Fibroblast of skin of left biceps (primary cell): ENCODE measurements around the gene MAST4.

Experiments
- DNase-seq, 2 experiments: peaks; one replicate each; pipeline ENCODE4 v3.0.0-alpha.2; 2013; ENCODE audit warnings: low read depth in 2 of 2

MAST4 gene

DNA sequence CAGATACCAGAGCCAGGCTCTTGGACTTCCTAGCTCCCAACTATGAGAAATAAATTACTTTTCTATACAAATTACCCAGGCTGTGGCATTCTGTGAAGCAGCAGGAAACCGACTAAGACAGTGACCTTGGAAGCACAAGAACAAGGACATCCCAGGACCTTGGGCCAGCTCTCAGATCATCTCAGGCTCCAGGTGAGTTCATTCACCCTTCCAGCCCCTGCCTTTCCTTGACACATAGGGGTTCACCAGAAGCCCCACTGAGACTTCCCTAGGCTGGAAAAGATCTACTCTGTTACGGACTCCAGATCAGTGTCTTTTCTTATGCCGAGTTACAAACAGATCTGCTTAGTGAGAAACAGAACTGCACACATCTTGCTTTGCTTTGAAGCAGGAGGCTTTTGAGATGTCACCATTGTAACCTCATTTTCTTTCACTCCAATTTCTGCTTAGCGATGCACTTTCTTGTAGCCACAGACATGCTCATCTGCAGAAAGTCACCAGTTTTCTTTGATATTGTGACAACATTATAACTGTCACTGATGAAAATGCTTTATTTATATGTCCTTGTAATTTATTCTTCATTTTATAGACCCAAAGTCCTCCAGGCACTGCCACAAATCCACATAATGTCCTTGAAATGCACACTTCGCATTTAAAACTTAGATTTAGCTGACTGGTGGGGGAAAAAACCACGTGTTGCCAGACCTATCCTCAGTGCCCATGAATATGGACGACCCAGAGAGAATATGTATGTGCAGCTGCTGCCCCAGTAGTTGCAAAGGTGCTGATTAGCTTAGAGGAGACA lies 592.3 kb downstream of the MAST4 start:
- no peak for DNase-seq

- DNase-seq, result no peak
These were observed 592.8 kb downstream of the MAST4 start for GRCh38 chr5:67189079-67189354.

DNA sequence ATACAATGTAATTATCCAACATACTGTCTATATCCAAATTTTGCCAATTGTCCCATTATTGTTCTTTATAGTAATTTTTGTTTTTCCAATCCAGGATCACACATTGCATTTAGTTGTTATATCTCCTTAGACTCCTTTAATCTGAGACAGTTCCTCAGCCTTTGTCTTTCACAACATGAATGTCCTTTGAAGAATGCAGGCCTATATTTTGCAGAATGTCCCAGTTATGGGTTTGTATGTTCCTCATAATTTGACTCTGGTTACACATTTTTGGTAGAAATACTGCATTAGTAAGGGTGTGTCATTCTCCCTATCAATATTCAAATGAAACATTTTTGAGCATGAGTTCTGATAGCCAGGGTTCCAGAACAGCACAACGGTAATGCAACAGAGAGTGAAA lies 593.7 kb downstream of the MAST4 start:
- DNase-seq, result no peak

DNA sequence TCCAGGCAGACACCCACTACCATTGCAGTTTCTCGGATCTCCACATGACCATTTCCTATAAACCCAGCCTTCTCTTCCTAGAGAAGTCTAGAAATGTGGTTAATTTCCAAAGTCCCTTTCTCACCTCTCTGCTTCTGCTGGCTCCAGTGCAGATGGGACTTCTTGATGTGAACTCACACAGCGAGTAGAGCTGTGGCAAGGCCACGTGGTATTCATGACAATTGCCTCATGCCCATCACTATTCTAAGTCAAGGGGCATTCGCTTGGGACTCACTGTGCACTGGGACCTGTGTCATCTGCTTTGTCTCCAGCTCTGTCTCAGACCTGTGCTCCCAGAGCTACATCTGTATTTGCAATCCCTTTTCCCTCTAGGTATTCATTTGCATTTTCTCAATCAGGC lies 594.2 kb downstream of the MAST4 start:
- DNase-seq, result no peak

GRCh38 chr5:67190861-67191260 lies 594.7 kb downstream of the MAST4 start:
- no peak for DNase-seq

- no peak for DNase-seq
These were observed 596.7 kb downstream of the MAST4 start for GRCh38 chr5:67192719-67193438.

- DNase-seq, result no peak
These were observed 597.2 kb downstream of the MAST4 start for GRCh38 chr5:67193439-67193807.

GRCh38 chr5:67194166-67194565 lies 598.0 kb downstream of the MAST4 start:
- no peak for DNase-seq

DNA sequence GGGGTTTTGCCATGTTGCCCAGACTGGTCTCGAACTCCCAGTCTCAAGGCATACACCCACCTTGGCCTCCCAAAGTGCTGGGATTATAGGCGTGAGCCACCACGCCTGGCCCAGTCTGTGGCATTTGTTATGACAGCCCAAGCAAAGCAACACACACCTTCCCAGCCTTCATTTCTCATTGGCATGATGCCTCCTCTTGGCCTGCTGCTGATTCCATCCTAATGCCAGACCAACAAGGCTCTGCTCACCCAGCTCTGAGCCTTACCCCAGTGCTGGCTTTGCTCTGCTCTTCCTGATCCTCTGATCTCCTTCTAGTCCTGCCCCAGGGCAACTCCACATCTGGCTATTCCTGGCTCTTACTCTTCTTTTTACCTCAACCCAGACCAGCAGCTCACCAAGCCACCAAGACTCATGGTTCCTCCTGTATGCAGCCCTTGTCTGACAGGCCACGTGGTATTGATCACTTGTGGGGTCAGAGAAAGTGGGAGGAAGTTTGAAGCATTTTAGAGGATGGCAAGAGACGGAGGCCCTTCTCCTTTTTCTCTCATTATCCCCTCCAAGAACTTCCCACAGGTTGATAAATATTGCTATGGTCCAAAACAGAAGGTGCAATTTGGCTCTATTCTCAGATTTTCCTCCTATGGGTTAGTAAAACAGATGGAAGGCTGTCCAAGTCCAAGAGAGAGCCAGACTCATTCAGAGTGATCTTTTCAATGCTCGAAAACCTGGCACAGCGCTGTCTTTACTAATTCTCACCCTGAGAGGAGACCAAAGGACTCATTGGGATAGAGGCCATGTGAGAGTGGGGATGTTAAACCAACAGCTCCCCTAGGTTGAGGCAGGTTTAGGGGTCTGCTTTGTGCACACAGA lies 599.4 kb downstream of the MAST4 start:
- no peak for DNase-seq

DNA sequence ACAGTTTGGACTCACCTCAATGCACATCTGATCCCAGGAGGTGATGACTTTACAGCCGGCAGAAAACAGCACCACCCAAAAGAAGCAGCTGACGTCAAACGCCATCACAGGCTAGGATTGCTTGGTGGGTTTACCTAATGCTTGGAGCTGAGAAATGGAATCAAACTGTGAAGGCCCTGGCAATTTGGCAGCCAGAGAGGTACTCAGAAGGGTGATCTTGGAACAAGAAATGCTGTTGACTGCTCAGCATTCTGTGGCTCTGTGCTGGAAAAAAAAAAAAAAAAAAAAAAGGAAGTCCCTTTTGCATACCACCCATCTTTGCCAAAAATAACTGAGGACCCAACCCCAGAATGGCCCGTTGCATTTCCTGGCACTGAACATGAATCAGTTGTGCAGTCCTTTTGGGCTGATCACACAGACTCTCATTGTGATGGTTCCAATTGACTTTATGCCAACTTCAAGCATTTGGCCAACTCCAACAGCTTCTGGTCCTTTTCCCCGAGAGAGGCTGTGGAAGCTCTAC lies 600.4 kb downstream of the MAST4 start, which contains the start of gene CD180:
Gene CD180, minus strand, starts transcription at position 263 of the 523 bp plus-strand sequence. Its CDS starts 158 bp downstream, at position 105.
- DNase-seq, result no peak

DNA sequence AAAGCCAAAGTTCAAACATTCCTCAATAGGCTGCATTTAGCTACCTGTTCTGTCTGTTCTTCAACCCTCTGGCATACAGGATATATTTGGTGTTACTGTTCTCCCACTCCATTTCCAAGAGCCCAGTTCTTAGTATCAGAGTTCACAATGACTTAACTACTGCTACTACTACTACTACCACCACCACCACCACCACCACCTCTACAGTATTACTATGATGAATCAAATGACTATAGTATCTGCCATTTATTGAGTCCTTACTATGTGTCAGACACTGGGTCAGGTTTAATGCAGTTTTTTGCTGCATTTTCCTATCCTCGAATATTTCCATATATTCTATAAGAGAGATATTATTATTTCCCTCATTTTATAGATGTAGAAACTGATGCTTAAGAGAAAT lies 601.3 kb downstream of the MAST4 start:
- no peak for DNase-seq

DNA sequence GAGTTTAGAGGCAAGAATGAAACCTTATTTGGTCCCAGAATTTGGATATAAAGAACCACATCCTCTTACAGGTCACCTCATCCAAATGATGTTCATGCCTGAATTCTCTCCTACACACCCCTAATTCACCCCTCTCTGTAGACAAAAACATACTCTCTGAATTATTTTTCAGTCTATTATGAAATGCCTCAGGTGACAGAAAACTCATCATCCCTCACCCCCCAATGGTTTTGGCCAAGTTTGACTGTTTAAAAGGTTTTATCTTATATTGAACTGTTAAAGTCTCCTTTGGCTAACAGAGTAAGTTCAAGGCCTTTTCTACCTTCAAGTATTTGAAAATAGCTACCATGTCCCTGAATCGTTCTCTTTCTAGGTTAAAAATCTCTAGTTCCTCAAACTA lies 602.7 kb downstream of the MAST4 start:
- no peak for DNase-seq

GRCh38 chr5:67199859-67200258 lies 603.7 kb downstream of the MAST4 start:
- no peak for DNase-seq

DNA sequence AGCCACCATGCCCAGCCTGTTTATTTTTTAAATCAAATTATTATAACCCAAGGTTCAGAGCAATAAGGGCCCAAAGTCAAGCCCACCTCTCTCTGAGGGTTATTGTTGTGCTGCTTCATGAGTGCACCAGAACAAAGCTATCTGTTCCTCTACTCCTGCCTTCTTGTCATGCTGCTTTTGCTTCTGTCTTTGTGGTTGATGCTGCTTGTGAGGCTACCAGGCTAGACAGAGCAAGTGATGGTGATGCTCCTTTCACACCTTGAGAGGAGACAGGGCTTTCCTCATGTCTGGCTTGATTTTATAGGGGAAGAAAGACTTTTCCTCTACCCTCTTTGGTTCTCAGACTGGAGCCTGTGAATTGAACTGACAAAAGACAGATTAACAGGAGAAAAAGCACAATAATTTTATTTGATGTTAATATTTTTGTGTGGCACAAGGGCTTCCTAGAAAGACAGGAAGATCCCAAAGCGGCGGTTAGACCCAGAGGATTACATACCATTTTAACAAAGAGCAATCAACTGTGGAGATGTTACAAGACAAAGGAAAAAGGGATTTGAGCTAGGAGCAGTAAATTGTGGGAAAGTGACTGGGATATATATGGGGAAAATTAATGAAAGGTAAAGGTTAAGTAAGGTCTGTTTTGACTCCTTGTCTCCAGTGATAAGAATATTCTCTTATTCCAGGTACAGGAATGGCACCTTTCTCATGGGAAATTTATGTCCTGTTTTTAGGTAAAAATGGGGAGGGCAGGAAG lies 604.8 kb downstream of the MAST4 start:
- DNase-seq, result no peak

DNA sequence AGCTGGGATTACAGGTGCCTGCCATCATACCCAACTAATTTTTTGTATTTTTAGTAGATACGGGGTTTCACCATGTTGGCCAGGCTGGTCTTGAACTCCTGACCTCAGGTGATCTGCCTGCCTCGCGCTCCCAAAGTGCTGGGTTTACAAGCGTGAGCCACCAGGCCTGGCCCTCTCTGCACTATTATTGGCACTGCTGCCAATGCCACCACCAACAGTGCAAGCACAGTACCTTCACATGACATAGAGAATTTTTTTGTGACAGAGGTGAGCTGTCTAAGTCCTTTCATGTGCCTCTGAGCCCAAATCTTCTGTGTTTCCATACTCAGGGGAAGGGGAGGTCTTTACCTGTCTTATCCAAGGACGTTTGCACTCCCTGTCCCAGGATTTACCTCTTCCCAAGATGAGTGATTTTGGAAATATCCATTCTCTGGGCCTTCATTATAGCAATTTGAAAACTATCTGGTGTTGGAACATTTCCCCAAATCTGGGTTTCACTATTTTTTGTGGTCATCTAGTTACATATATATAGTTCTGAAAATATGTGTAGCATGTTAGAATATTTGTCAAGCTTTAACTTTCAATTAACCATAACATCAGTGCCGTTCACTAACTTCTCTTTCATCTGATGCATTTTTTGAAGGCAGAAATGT lies 605.8 kb downstream of the MAST4 start:
- no peak for DNase-seq

DNA sequence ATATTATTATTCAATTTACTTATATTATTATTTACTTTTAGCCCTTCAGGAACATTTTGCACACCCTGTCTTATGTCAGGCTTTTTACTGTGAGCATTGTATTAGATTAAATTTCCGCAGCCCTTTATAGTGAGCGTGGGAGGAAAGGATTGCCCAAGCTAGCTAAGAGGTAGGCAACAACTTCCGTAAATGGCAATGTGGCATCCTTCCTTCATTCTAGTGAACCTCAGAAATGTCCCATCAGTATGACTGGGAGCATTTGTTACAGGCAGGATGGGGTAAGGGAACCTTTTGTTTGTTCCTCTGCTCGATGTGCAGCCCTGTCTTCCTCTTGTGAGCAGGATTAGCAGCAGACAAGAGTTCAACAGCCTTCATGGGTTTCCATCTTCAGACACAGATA lies 606.6 kb downstream of the MAST4 start:
- DNase-seq, result no peak

DNA sequence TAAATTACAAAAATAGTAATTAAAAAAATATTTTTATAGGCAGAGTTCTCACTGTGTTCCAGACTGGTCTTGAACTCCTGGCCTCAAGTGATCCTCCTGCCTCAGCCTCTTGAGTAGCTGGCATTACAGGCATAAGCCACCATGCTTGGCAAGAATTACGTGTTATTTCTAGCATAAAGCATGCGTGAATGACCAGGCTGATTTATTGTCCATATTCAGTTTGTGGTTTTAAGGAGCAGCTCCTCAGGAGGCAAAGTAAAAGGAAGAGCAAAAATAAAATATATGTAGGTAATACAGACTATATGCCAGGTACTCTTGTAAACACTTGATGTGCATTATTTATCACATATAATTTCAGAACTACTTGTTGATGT lies 607.5 kb downstream of the MAST4 start:
- DNase-seq, result no peak

GRCh38 chr5:67204821-67205220 lies 608.6 kb downstream of the MAST4 start:
- DNase-seq, result no peak

GRCh38 chr5:67205981-67206380 lies 609.8 kb downstream of the MAST4 start:
- no peak for DNase-seq

DNA sequence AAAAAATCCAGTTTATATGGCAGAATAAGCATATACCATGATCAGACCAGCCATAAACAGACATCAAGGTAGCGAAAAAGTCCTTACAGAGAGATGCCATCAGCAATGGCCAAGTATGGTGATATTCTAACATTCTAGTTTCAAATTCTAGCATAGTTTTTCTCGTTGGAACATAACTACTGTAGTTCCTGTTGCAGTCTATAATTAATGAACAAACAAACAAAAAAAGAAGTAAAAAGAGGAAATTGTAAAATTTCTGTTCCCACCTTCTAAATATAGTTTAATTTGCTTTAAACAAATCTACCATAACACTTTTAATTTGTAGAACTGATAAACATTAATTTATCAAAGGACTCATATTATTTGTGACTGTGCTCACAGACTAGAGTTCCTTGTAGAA lies 610.3 kb downstream of the MAST4 start:
- DNase-seq, result no peak

GRCh38 chr5:67206929-67207328 lies 610.7 kb downstream of the MAST4 start:
- DNase-seq, result no peak
